Measurements from ENCODE around the gene CFAP107.
"Not testable (repeated sequence)": the region's sequence is repeated elsewhere in the genome, so short reads cannot be mapped to it uniquely, and the experiment has no call there.

The CFAP107 gene

DNA sequence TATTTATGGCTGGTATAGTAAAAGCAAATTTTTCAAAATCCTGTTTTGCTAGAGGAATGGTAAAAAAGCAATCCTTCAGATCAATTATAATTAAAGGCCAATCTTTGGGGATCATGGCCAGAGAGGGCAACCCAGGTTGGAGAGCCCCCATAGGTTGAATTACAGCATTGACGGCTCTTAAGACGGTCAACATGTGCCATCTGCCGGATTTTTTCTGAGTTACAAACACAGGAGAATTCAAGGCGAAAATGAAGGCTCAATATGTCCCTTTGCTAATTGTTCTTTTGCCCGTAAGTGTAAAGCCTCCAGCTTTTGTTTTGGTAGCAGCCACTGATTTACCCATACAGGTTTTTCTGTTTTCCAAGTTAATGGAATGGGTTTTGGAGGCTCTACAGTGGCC, 35.5 kb downstream of the CFAP107 start:
- DNase-seq: not testable (repeated sequence)

- not testable (repeated sequence) for DNase-seq
Observed at GRCh38 chr1:12783783-12784182, 37.8 kb downstream of the CFAP107 start.

DNA sequence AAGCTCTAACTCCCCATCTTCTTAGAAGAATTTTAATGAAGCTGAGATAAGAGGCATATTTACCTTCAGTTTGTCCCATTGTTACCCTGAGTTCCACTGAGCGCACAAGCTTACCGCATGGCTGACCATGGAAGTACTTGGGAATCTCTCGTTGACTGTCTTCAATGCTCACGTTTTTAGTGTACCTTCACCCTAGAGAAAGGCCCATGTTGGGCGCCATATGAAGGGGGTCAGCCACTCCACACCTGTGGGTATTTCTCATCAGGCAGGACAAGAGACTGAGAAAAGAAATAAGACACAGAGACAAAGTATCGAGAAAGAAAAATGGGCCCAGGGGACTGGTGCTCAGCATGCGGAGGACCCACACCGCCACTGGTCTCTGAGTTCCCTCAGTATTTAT, 38.7 kb downstream of the CFAP107 start:
- DNase-seq: not testable (repeated sequence)

DNA sequence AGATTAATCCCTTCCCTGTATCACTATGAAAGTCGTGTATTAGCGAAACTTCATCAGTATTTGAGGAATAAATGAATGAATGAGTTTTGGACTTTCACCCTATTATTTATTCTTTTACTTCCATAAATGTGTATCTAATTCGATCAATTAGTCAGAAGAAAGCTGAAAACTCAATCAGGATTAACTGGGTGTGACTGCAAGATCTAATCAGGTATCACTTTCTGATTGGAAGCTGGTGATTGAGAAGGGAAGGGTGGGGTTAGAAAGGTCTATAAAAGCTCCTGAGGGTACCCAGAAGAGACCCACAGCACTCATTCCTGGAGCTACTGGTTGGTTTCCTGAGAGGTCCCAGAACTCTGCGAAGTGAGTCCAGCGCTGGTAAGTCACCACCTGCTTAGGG, 45.1 kb downstream of the CFAP107 start, which contains the start of gene PRAMEF1:
Gene PRAMEF1, plus strand, starts transcription at position 301 of the 400 bp plus-strand sequence. CDS start 1,831 bp downstream, outside the sequence.
- not testable (repeated sequence) for DNase-seq

DNA sequence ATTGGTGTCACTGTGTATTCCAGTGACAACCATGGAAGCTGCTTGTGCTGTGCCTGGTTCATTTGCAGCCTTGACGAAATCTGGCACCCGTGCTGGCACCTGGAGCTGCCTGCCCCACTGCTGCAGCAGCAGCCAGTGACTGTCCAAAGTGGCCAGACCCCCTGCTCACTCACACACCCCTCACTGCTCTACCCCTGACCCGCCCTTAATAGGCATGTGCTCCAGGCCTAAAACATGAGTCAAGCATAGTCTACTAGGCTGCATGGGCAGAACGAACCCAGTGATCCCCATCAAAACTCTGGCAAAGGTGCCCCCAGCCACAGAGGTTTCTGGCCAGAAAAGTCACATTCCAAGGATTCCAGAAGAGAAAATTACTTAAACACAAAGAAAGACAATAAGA, 52.9 kb downstream of the CFAP107 start:
- no peak for DNase-seq

- no peak for DNase-seq
Observed at GRCh38 chr1:12799730-12800129, 53.7 kb downstream of the CFAP107 start.

- DNase-seq: no peak
Observed at GRCh38 chr1:12809933-12810332, 63.9 kb downstream of the CFAP107 start.

GRCh38 chr1:12810691-12811408, 64.8 kb downstream of the CFAP107 start:
- DNase-seq: no peak

DNA sequence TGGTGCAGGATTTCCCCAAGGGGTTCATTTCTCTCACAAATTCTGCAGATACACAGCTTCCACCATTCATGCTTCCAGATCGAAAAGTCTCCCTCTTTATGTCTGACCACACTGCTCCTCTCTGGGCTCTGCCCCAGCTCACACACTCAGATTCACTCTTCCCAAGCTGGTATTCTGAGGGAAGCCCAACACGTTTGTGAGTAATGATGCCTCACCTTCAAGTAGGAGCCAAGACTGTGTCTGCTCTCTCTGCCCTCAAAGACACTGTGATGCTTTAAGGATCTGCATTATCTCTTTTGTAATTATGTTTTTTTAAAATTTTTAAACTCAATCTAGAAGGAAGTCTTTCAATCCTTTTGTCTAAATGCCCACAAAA, 65.4 kb downstream of the CFAP107 start:
- DNase-seq: no peak
